HEK293T (cell line): Measurements from ENCODE around the gene KIAA1614.
"Not testable (repeated sequence)": the region's sequence is repeated elsewhere in the genome, so short reads cannot be mapped to it uniquely, and the experiment has no call there.

Experiments
- CTCF ChIA-PET: fragments of 350-600 bp; formaldehyde crosslinking; extraction: SDS; loops from one replicate; lab custom pipeline; 2021; ENCODE audit warnings: antibody characterized with exemption, inconsistent platforms; lab: Yijun Ruan, JAX
- POLR2A ChIA-PET: fragments of 350-600 bp; formaldehyde crosslinking; extraction: SDS; loops from one replicate; lab custom pipeline; 2020; ENCODE audit warnings: antibody characterized with exemption, inconsistent platforms; lab: Yijun Ruan, JAX
- DNase-seq: peaks from one replicate; pipeline ENCODE4 v3.0.0; 2012; ENCODE audit warnings: mixed read lengths; ENCODE audit errors: extremely low spot score
- ARNT ChIP-seq: fragments of 450-650 bp; IDR thresholded peaks from 2 replicates; pipeline ENCODE4 v1.6.1; 2017; ENCODE audit warnings: mild to moderate bottlenecking
- BHLHE40 ChIP-seq: fragments of 450-650 bp; IDR thresholded peaks from 2 replicates; pipeline ENCODE4 v1.6.1; 2016; ENCODE audit warnings: mild to moderate bottlenecking, moderate library complexity, borderline replicate concordance
- CTBP1 ChIP-seq: fragments of 450-650 bp; IDR thresholded peaks from 2 replicates; pipeline ENCODE4 v1.6.1; 2016; ENCODE audit warnings: borderline replicate concordance
- ELF4 ChIP-seq: fragments of 450-650 bp; IDR thresholded peaks from 2 replicates; pipeline ENCODE4 v1.6.1; 2017; ENCODE audit warnings: antibody characterized with exemption
- FOXA1 ChIP-seq: fragments of 450-650 bp; IDR thresholded peaks from 2 replicates; pipeline ENCODE4 v1.6.1; 2016; ENCODE audit warnings: mild to moderate bottlenecking
- FOXK2 ChIP-seq: fragments of 450-650 bp; IDR thresholded peaks from 2 replicates; pipeline ENCODE4 v1.6.1; 2016; ENCODE audit warnings: mild to moderate bottlenecking
- FOXM1 ChIP-seq: fragments of 450-650 bp; IDR thresholded peaks from 2 replicates; pipeline ENCODE4 v1.6.1; 2017; ENCODE audit warnings: mild to moderate bottlenecking, borderline replicate concordance
- HDGF ChIP-seq: fragments of 450-650 bp; IDR thresholded peaks from 2 replicates; pipeline ENCODE4 v1.6.1; 2017; ENCODE audit warnings: antibody characterized with exemption, borderline replicate concordance
- L3MBTL2 ChIP-seq: fragments of 450-650 bp; conservative IDR thresholded peaks from 2 replicates; pipeline ENCODE4 v1.6.1; 2016; ENCODE audit warnings: mild to moderate bottlenecking
- LEF1 ChIP-seq: fragments of 450-650 bp; IDR thresholded peaks from 2 replicates; pipeline ENCODE4 v1.6.1; 2017; ENCODE audit warnings: mild to moderate bottlenecking, borderline replicate concordance
- NFRKB ChIP-seq: fragments of 450-650 bp; IDR thresholded peaks from 2 replicates; pipeline ENCODE4 v1.6.1; 2016; ENCODE audit warnings: mild to moderate bottlenecking, moderate library complexity
- PKNOX1 ChIP-seq: fragments of 450-650 bp; IDR thresholded peaks from 2 replicates; pipeline ENCODE4 v1.6.1; 2016
- SP1 ChIP-seq: fragments of 450-650 bp; IDR thresholded peaks from 2 replicates; pipeline ENCODE4 v1.6.1; 2017
- SUZ12 ChIP-seq: fragments of 450-650 bp; IDR thresholded peaks from 2 replicates; pipeline ENCODE4 v1.6.1; 2016; ENCODE audit warnings: mild to moderate bottlenecking
- TARDBP ChIP-seq: fragments of 450-650 bp; IDR thresholded peaks from 2 replicates; pipeline ENCODE4 v1.6.1; 2016
- ZNF384 ChIP-seq: fragments of 450-650 bp; IDR thresholded peaks from 2 replicates; pipeline ENCODE4 v1.6.1; 2016

Gene KIAA1614

GRCh38 chr1:180956028-180956640 lies 43.4 kb downstream of the KIAA1614 start:
- ChIA-PET POLR2A (no interaction called here), CTCF (no interaction called here)
- TF ChIP-seq FOXA1 (no peak), ELF4 (no peak), BHLHE40 (no peak), SP1 (no peak), TARDBP (no peak), FOXM1 (no peak), CTBP1 (no peak), LEF1 (no peak), SUZ12 (no peak), ZNF384 (no peak), ARNT (no peak), NFRKB (no peak), L3MBTL2 (no peak), PKNOX1 (no peak), FOXK2 (no peak)

GRCh38 chr1:180959620-180960019 lies 46.9 kb downstream of the KIAA1614 start:
- POLR2A ChIA-PET, DNase-seq, CTCF ChIA-PET: not testable (repeated sequence)

More at GRCh38 chr1:180956028-180956640, 43.4 kb downstream of the KIAA1614 start:
- DNase-seq, result no peak

GRCh38 chr1:180961622-180962021 lies 48.9 kb downstream of the KIAA1614 start:
- ChIA-PET POLR2A (no interaction called here), CTCF (no interaction called here)
- DNase-seq, result no peak
- TF ChIP-seq PKNOX1 (no peak), FOXK2 (no peak), NFRKB (no peak), TARDBP (no peak), ELF4 (no peak), L3MBTL2 (no peak), ZNF384 (no peak), LEF1 (no peak), FOXM1 (no peak), BHLHE40 (no peak), ARNT (no peak)

- TF ChIP-seq FOXA1 (no peak), CTBP1 (no peak), NFRKB (no peak), FOXM1 (no peak), HDGF (no peak), SUZ12 (no peak), ZNF384 (no peak), BHLHE40 (no peak), TARDBP (no peak), L3MBTL2 (no peak), LEF1 (no peak), PKNOX1 (no peak), ELF4 (no peak), ARNT (no peak), FOXK2 (no peak), SP1 (no peak)
- no peak for DNase-seq
- POLR2A ChIA-PET, result interaction anchor here (1.1 kb wide), 1 partner anchor 10 kb away, joined by 3 read pairs; no protein-coding TSS in a partner anchor
- CTCF ChIA-PET, result no interaction called here
These were observed 49.5 kb downstream of the KIAA1614 start for GRCh38 chr1:180962178-180962577.

- CTCF ChIA-PET, result no interaction called here
- POLR2A ChIA-PET, result interaction anchor here (0.6 kb wide), 1 partner anchor 12 kb away, joined by 3 read pairs; no protein-coding TSS in a partner anchor
- no peak for TF ChIP-seq FOXK2
- no peak for TF ChIP-seq ZNF384
- no peak for TF ChIP-seq TARDBP
- no peak for TF ChIP-seq SP1
- no peak for TF ChIP-seq NFRKB
- no peak for TF ChIP-seq CTBP1
- TF ChIP-seq ELF4, result no peak
- TF ChIP-seq LEF1, result no peak
- TF ChIP-seq FOXM1, result no peak
- TF ChIP-seq PKNOX1, result no peak
- no peak for TF ChIP-seq BHLHE40
- TF ChIP-seq ARNT, result no peak
- no peak for TF ChIP-seq L3MBTL2
- TF ChIP-seq FOXA1, result no peak
- TF ChIP-seq HDGF, result no peak
- TF ChIP-seq SUZ12, result no peak
- no peak for DNase-seq
These were observed 51.4 kb downstream of the KIAA1614 start for GRCh38 chr1:180964056-180964455.

- ChIA-PET CTCF (no interaction called here), POLR2A (no interaction called here)
- no peak for DNase-seq
- TF ChIP-seq PKNOX1, result no peak
- TF ChIP-seq NFRKB, result no peak
- no peak for TF ChIP-seq ZNF384
- TF ChIP-seq ELF4, result no peak
- no peak for TF ChIP-seq FOXK2
- TF ChIP-seq FOXM1, result no peak
- no peak for TF ChIP-seq CTBP1
- no peak for TF ChIP-seq SUZ12
- TF ChIP-seq ARNT, result no peak
These were observed 51.9 kb downstream of the KIAA1614 start for GRCh38 chr1:180964595-180964994.
